Trophoblast cell (in vitro differentiated cells and primary cell): ENCODE results near the gene CAPN1.

Source experiments
- DNase-seq, 2 donors: peaks; one replicate each; pipeline ENCODE4 v3.0.0-alpha.2; 2016
- H2AFZ ChIP-seq: 2 replicates; pipeline ENCODE4 v1.6.1; 2013; ENCODE audit warnings: low read length, moderate library complexity, mild to moderate bottlenecking; ENCODE audit not compliant: insufficient read depth, poor library complexity
- H2AK5ac ChIP-seq: 2 replicates; pipeline ENCODE4 v1.6.1; 2013; ENCODE audit warnings: mild to moderate bottlenecking, low read length
- H2BK120ac ChIP-seq: 2 replicates; pipeline ENCODE4 v1.6.1; 2013; ENCODE audit warnings: low read length, mild to moderate bottlenecking, moderate library complexity; ENCODE audit not compliant: insufficient read depth, poor library complexity
- H2BK12ac ChIP-seq: 2 replicates; pipeline ENCODE4 v1.6.1; 2013; ENCODE audit warnings: mild to moderate bottlenecking, low read length, moderate library complexity
- H2BK5ac ChIP-seq: 2 replicates; pipeline ENCODE4 v1.6.1; 2013; ENCODE audit warnings: low read length, low read depth, moderate library complexity, mild to moderate bottlenecking; ENCODE audit not compliant: poor library complexity
- H3K14ac ChIP-seq: 2 replicates; pipeline ENCODE4 v1.6.1; 2013; ENCODE audit warnings: mild to moderate bottlenecking, low read length
- H3K18ac ChIP-seq: 2 replicates; pipeline ENCODE4 v1.6.1; 2013; ENCODE audit warnings: mild to moderate bottlenecking, low read length
- H3K23ac ChIP-seq: 2 replicates; pipeline ENCODE4 v1.6.1; 2013; ENCODE audit warnings: low read length
- H3K27ac ChIP-seq: 2 replicates; pipeline ENCODE4 v1.5.1; 2013; ENCODE audit warnings: low read depth, mild to moderate bottlenecking, inconsistent platforms, low read length, moderate library complexity
- H3K27me3 ChIP-seq: 2 replicates; pipeline ENCODE4 v1.6.1; 2013; ENCODE audit warnings: inconsistent platforms, mild to moderate bottlenecking, low read length, moderate library complexity; ENCODE audit not compliant: insufficient read depth
- H3K36me3 ChIP-seq, 2 experiments: 1 replicate in 1 of 2; 2 replicates in 1 of 2; pipeline ENCODE4 v1.6.1; 2013; ENCODE audit warnings: low read length in 2 of 2, mild to moderate bottlenecking in 2 of 2, moderate library complexity in 1 of 2; ENCODE audit not compliant: insufficient read depth in 2 of 2, control insufficient read depth in 1 of 2
- H3K4ac ChIP-seq: 2 replicates; pipeline ENCODE4 v1.6.1; 2013; ENCODE audit warnings: low read depth, mild to moderate bottlenecking, low read length, moderate library complexity
- H3K4me1 ChIP-seq, 2 experiments: 1 replicate in 1 of 2; 2 replicates in 1 of 2; pipeline ENCODE4 v1.6.1; 2013; ENCODE audit warnings: low read length in 2 of 2, mild to moderate bottlenecking in 2 of 2, moderate library complexity in 1 of 2; ENCODE audit not compliant: insufficient read depth in 2 of 2, control insufficient read depth in 1 of 2
- H3K4me2 ChIP-seq: 2 replicates; pipeline ENCODE4 v1.6.1; 2013; ENCODE audit warnings: inconsistent platforms, mild to moderate bottlenecking, low read length, moderate library complexity
- H3K4me3 ChIP-seq: 2 replicates; pipeline ENCODE4 v1.5.1; 2013; ENCODE audit warnings: mild to moderate bottlenecking, low read depth, low read length, inconsistent platforms
- H3K79me1 ChIP-seq: one replicate; pipeline ENCODE4 v1.6.1; 2013; ENCODE audit warnings: low read length
- H3K79me2 ChIP-seq: 2 replicates; pipeline ENCODE4 v1.6.1; 2013; ENCODE audit warnings: low read length, mild to moderate bottlenecking; ENCODE audit not compliant: control insufficient read depth, insufficient read depth, poor library complexity
- H3K9ac ChIP-seq: 2 replicates; pipeline ENCODE4 v1.6.1; 2013; ENCODE audit warnings: mild to moderate bottlenecking, low read length
- H3K9me3 ChIP-seq: 2 replicates; pipeline ENCODE4 v1.6.1; 2013; ENCODE audit warnings: low read depth, mild to moderate bottlenecking, control low read depth, inconsistent platforms, low read length; ENCODE audit not compliant: insufficient read depth
- H4K12ac ChIP-seq: 2 replicates; pipeline ENCODE4 v1.6.1; 2013; ENCODE audit warnings: low read depth, mild to moderate bottlenecking, low read length, moderate library complexity
- H4K8ac ChIP-seq: 2 replicates; pipeline ENCODE4 v1.6.1; 2013; ENCODE audit warnings: low read depth, mild to moderate bottlenecking, low read length, moderate library complexity
- H4K91ac ChIP-seq: one replicate; pipeline ENCODE4 v1.6.1; 2013; ENCODE audit warnings: low read depth, mild to moderate bottlenecking, low read length, moderate library complexity
- WGBS: extraction: QIAGEN DNeasy Blood & Tissue Kit; methylation state at CpG from one replicate; pipeline ENCODE4 v1.1.7; 2013; ENCODE audit warnings: missing lambda C conversion rate; ENCODE audit not compliant: insufficient read length, insufficient coverage; ENCODE audit errors: extremely low coverage; 5-methylcytosine and 5-hydroxymethylcytosine counted together

CAPN1 gene

GRCh38 chr11:65217441-65218423, 36.0 kb downstream of the CAPN1 start:
- Histone ChIP-seq H3K9me3 (peaks cover 4% of the 10 kb centered on the region), H3K23ac (no peak overlapping the region), H3K27me3 (no peaks in the 10 kb centered on the region), H3K18ac (no peak overlapping the region), H3K79me1 (peaks cover 2% of the 10 kb centered on the region), H3K9ac (no peak overlapping the region), H2BK5ac (no peak overlapping the region), H4K12ac (no peak overlapping the region), H2BK12ac (no peak overlapping the region), H3K14ac (no peak overlapping the region), H3K36me3 (no peaks in the 10 kb centered on the region), H2BK120ac (no peak overlapping the region), H3K4ac (no peak overlapping the region), H3K4me3 (no peak overlapping the region), H2AFZ (no peak overlapping the region), H3K27ac (no peak overlapping the region), H3K4me1 (peaks cover 7 to 13% of the 10 kb centered on the region in 2 experiments), H3K79me2 (no peaks in the 10 kb centered on the region), H3K4me2 (no peak overlapping the region), H4K8ac (no peak overlapping the region), H4K91ac (no peak overlapping the region), H2AK5ac (no peak overlapping the region)
- DNase-seq: no peak
- WGBS: no CpG with 5 or more reads among the region's 19 CpGs

GRCh38 chr11:65218446-65218845, 36.7 kb downstream of the CAPN1 start:
- Histone ChIP-seq H3K4me3 (no peak overlapping the region), H3K79me2 (no peaks in the 10 kb centered on the region), H3K36me3 (peaks cover 0 to 2% of the 10 kb centered on the region in 2 experiments), H3K27me3 (no peaks in the 10 kb centered on the region), H3K9ac (no peak overlapping the region), H3K4me2 (no peak overlapping the region), H3K23ac (no peak overlapping the region), H4K91ac (no peak overlapping the region), H3K14ac (no peak overlapping the region), H2BK120ac (no peak overlapping the region), H2BK12ac (no peak overlapping the region), H3K4me1 (peaks cover 5 to 11% of the 10 kb centered on the region in 2 experiments), H4K8ac (no peak overlapping the region), H2AK5ac (no peak overlapping the region), H3K18ac (no peak overlapping the region), H3K27ac (no peak overlapping the region), H2AFZ (no peak overlapping the region), H3K4ac (no peak overlapping the region), H3K9me3 (peaks cover 4% of the 10 kb centered on the region), H2BK5ac (no peak overlapping the region), H4K12ac (no peak overlapping the region), H3K79me1 (peaks cover 2% of the 10 kb centered on the region)
- no peak for DNase-seq
- WGBS: no CpG with 5 or more reads among the region's 9 CpGs

GRCh38 chr11:65219930-65220213, 38.1 kb downstream of the CAPN1 start:
- Histone ChIP-seq H3K79me1 (no peaks in the 10 kb centered on the region), H3K36me3 (peaks cover 0 to 3% of the 10 kb centered on the region in 2 experiments), H3K27me3 (no peaks in the 10 kb centered on the region), H3K4me3 (no peak overlapping the region), H4K8ac (no peak overlapping the region), H2AFZ (no peak overlapping the region), H3K4me2 (no peak overlapping the region), H3K14ac (no peak overlapping the region), H3K9ac (no peak overlapping the region), H4K91ac (no peak overlapping the region), H2AK5ac (no peak overlapping the region), H3K18ac (no peak overlapping the region), H3K4me1 (peaks cover 8 to 9% of the 10 kb centered on the region in 2 experiments), H3K4ac (no peak overlapping the region), H2BK12ac (no peak overlapping the region), H4K12ac (no peak overlapping the region), H3K27ac (no peak overlapping the region), H3K23ac (no peak overlapping the region), H3K79me2 (no peaks in the 10 kb centered on the region), H3K9me3 (peaks cover 4% of the 10 kb centered on the region), H2BK5ac (no peak overlapping the region), H2BK120ac (no peak overlapping the region)
- DNase-seq: no peak
- WGBS: no CpG with 5 or more reads among the region's 3 CpGs

- no peak for DNase-seq
- H4K8ac ChIP-seq: no peak overlapping the region
- H3K9me3 ChIP-seq: peaks cover 4% of the 10 kb centered on the region
- no peak overlapping the region for H3K4me3 ChIP-seq
- H2AK5ac ChIP-seq: no peak overlapping the region
- no peak overlapping the region for H2BK12ac ChIP-seq
- no peak overlapping the region for H2AFZ ChIP-seq
- H3K27ac ChIP-seq: no peak overlapping the region
- H3K14ac ChIP-seq: no peak overlapping the region
- peaks cover 9% of the 10 kb centered on the region for H3K79me1 ChIP-seq
- no peak overlapping the region for H3K18ac ChIP-seq
- H4K12ac ChIP-seq: peak overlapping the region; percentile 26
- WGBS: no CpG with 5 or more reads among the region's 10 CpGs
- no peak overlapping the region for H3K4ac ChIP-seq
- H3K79me2 ChIP-seq: peaks cover 2% of the 10 kb centered on the region
- H3K23ac ChIP-seq: no peak overlapping the region
- no peak overlapping the region for H3K4me2 ChIP-seq
- peak overlapping the region; percentile 24 for H2BK120ac ChIP-seq
- peaks cover 0 to 3% of the 10 kb centered on the region in 2 experiments for H3K36me3 ChIP-seq
- no peak overlapping the region for H3K9ac ChIP-seq
- no peak overlapping the region for H4K91ac ChIP-seq
- no peak overlapping the region for H2BK5ac ChIP-seq
- peaks cover 17 to 18% of the 10 kb centered on the region in 2 experiments for H3K4me1 ChIP-seq
- H3K27me3 ChIP-seq: no peaks in the 10 kb centered on the region
These were observed 39.3 kb downstream of the CAPN1 start for GRCh38 chr11:65221026-65221425.
